H9 (cell line): ENCODE measurements around the gene CUBN. TPM values are rescaled to one million over a fixed set of nuclear protein-coding genes. Genes with fewer than 3 reads are reported as not detected.

Experiments used
- DNase-seq: peaks from one replicate; pipeline ENCODE4 v3.0.0-alpha.2; 2017
- H2AFZ ChIP-seq: one replicate; pipeline ENCODE4 v1.6.1; 2013; ENCODE audit warnings: mild to moderate bottlenecking, low read length, control low read depth, moderate library complexity
- H2AK5ac ChIP-seq: 2 replicates; pipeline ENCODE4 v1.6.1; 2013; ENCODE audit warnings: low read length, control low read depth, mixed read lengths; ENCODE audit not compliant: insufficient read length
- H2BK120ac ChIP-seq: one replicate; pipeline ENCODE4 v1.6.1; 2013; ENCODE audit warnings: low read depth, mild to moderate bottlenecking, low read length, control low read depth, inconsistent platforms; ENCODE audit not compliant: poor library complexity, severe bottlenecking
- H2BK12ac ChIP-seq: 2 replicates; pipeline ENCODE4 v1.6.1; 2013; ENCODE audit warnings: low read length, control low read depth, mixed read lengths, low read depth; ENCODE audit not compliant: insufficient read length
- H2BK15ac ChIP-seq: 2 replicates; pipeline ENCODE4 v1.6.1; 2013; ENCODE audit warnings: low read depth, low read length, control low read depth
- H2BK20ac ChIP-seq: one replicate; pipeline ENCODE4 v1.6.1; 2013; ENCODE audit warnings: low read depth, mild to moderate bottlenecking, low read length, control low read depth, inconsistent platforms; ENCODE audit not compliant: poor library complexity, severe bottlenecking
- H2BK5ac ChIP-seq: 2 replicates; pipeline ENCODE4 v1.6.1; 2013; ENCODE audit warnings: low read length, control low read depth, mixed read lengths; ENCODE audit not compliant: insufficient read length
- H3K14ac ChIP-seq: 2 replicates; pipeline ENCODE4 v1.6.1; 2013; ENCODE audit warnings: low read length, control low read depth; ENCODE audit not compliant: insufficient read depth
- H3K18ac ChIP-seq: 2 replicates; pipeline ENCODE4 v1.6.1; 2013; ENCODE audit warnings: low read depth, mild to moderate bottlenecking, mixed read lengths, low read length, control low read depth; ENCODE audit not compliant: insufficient read length
- H3K23ac ChIP-seq: 2 replicates; pipeline ENCODE4 v1.6.1; 2013; ENCODE audit warnings: low read length, control low read depth, mixed read lengths, low read depth; ENCODE audit not compliant: insufficient read length
- H3K23me2 ChIP-seq: 2 replicates; pipeline ENCODE4 v1.6.1; 2013; ENCODE audit warnings: low read depth, mild to moderate bottlenecking, mixed read lengths, low read length, control low read depth; ENCODE audit not compliant: insufficient read length, poor library complexity, severe bottlenecking
- H3K27ac ChIP-seq: 2 replicates; pipeline ENCODE4 v1.5.1; 2013; ENCODE audit warnings: low read length, control low read depth, mixed read lengths, low read depth; ENCODE audit not compliant: insufficient read length
- H3K27me3 ChIP-seq: 2 replicates; pipeline ENCODE4 v1.6.1; 2013; ENCODE audit warnings: low read length, control low read depth, inconsistent platforms; ENCODE audit not compliant: insufficient read depth
- H3K4ac ChIP-seq: 2 replicates; pipeline ENCODE4 v1.6.1; 2013; ENCODE audit warnings: low read depth, mild to moderate bottlenecking, control low read depth, inconsistent platforms, low read length, moderate library complexity
- H3K4me1 ChIP-seq: 2 replicates; pipeline ENCODE4 v1.6.1; 2013; ENCODE audit warnings: low read length, control low read depth, inconsistent platforms; ENCODE audit not compliant: insufficient read depth
- H3K4me2 ChIP-seq: 2 replicates; pipeline ENCODE4 v1.6.1; 2013; ENCODE audit warnings: low read length, control low read depth, mixed read lengths; ENCODE audit not compliant: insufficient read length, insufficient read depth
- H3K56ac ChIP-seq: 2 replicates; pipeline ENCODE4 v1.6.1; 2013; ENCODE audit warnings: low read depth, mild to moderate bottlenecking, mixed read lengths, low read length, control low read depth; ENCODE audit not compliant: insufficient read length
- H3K79me1 ChIP-seq: 2 replicates; pipeline ENCODE4 v1.6.1; 2013; ENCODE audit warnings: low read depth, mild to moderate bottlenecking, moderate library complexity, low read length, control low read depth, inconsistent platforms; ENCODE audit not compliant: insufficient read depth, poor library complexity, severe bottlenecking
- H3K79me2 ChIP-seq: 2 replicates; pipeline ENCODE4 v1.6.1; 2013; ENCODE audit warnings: low read length, control low read depth, inconsistent platforms; ENCODE audit not compliant: insufficient read depth
- H3K9ac ChIP-seq: 2 replicates; pipeline ENCODE4 v1.6.1; 2013; ENCODE audit warnings: low read length, control low read depth, mixed read lengths; ENCODE audit not compliant: insufficient read length; ENCODE audit errors: extremely low read depth
- H3K9me3 ChIP-seq: one replicate; pipeline ENCODE4 v1.6.1; 2013; ENCODE audit warnings: low read depth, low read length, inconsistent platforms; ENCODE audit not compliant: control insufficient read depth
- H3T11ph ChIP-seq: one replicate; pipeline ENCODE4 v1.6.1; 2013; ENCODE audit warnings: mild to moderate bottlenecking, low read length, control low read depth, inconsistent platforms
- H4K20me1 ChIP-seq: one replicate; pipeline ENCODE4 v1.6.1; 2013; ENCODE audit not compliant: control insufficient read depth, insufficient read length, insufficient read depth
- H4K5ac ChIP-seq: 2 replicates; pipeline ENCODE4 v1.6.1; 2013; ENCODE audit warnings: low read depth, mild to moderate bottlenecking, mixed read lengths, low read length, control low read depth; ENCODE audit not compliant: insufficient read length
- H4K8ac ChIP-seq: replicated peaks from 2 replicates; pipeline ENCODE4 v1.6.1; 2013; ENCODE audit warnings: low read length, control low read depth, mixed read lengths, low read depth; ENCODE audit not compliant: insufficient read length
- H4K91ac ChIP-seq: 2 replicates; pipeline ENCODE4 v1.6.1; 2013; ENCODE audit warnings: low read depth, mild to moderate bottlenecking, moderate library complexity, mixed read lengths, low read length, control low read depth; ENCODE audit not compliant: insufficient read length
- H3K27ac Mint-ChIP-seq, 3 experiments: 2 replicates in 2 of 3; 3 replicates in 1 of 3; pipeline ENCODE4 v1.8.0; 2020 to 2021; ENCODE audit warnings: mixed read lengths in 3 of 3, mild to moderate bottlenecking in 1 of 3, moderate library complexity in 1 of 3
- H3K27me3 Mint-ChIP-seq: 2 replicates; pipeline ENCODE4 v1.8.0; 2021; ENCODE audit warnings: low read depth, mild to moderate bottlenecking, moderate library complexity, mixed read lengths
- H3K36me3 Mint-ChIP-seq, 3 experiments: 2 replicates in 2 of 3; 3 replicates in 1 of 3; pipeline ENCODE4 v1.8.0; 2020 to 2021; ENCODE audit warnings: low read depth in 3 of 3, mixed read lengths in 3 of 3; ENCODE audit not compliant: insufficient read depth in 1 of 3
- H3K4me1 Mint-ChIP-seq, 2 experiments: 2 replicates each; pipeline ENCODE4 v1.8.0; 2020; ENCODE audit warnings: mixed read lengths in 2 of 2
- H3K4me3 Mint-ChIP-seq, 2 experiments: 2 replicates in 1 of 2; 3 replicates in 1 of 2; pipeline ENCODE4 v1.8.0; 2020 to 2021; ENCODE audit warnings: mild to moderate bottlenecking in 2 of 2, mixed read lengths in 2 of 2, moderate library complexity in 1 of 2
- H3K9me3 Mint-ChIP-seq, 2 experiments: 2 replicates in 1 of 2; 3 replicates in 1 of 2; pipeline ENCODE4 v1.8.0; 2020; ENCODE audit warnings: mild to moderate bottlenecking in 2 of 2, mixed read lengths in 2 of 2, moderate library complexity in 1 of 2
- CTCF ChIP-seq: fragments of 200-600 bp; sonication (generic); conservative IDR thresholded peaks from 3 replicates; pipeline ENCODE4 v1.8.0; 2021; ENCODE audit warnings: antibody characterized with exemption, mild to moderate bottlenecking
- WGBS: extraction: QIAGEN DNeasy Blood & Tissue Kit; methylation state at CpG from one replicate; pipeline ENCODE4 v1.1.7; 2013; ENCODE audit warnings: missing lambda C conversion rate, low lambda C conversion rate, mixed read lengths; ENCODE audit not compliant: insufficient read length; ENCODE audit errors: extremely low coverage; 5-methylcytosine and 5-hydroxymethylcytosine counted together
- total RNA-seq: library from RNA; stranded (reverse); gene quantifications from 2 replicates; pipeline ENCODE4 v1.2.1, GENCODE V29; 2021

The CUBN gene
- total RNA-seq, 1 experiment from 2014 or later, result 0.26 TPM

DNA sequence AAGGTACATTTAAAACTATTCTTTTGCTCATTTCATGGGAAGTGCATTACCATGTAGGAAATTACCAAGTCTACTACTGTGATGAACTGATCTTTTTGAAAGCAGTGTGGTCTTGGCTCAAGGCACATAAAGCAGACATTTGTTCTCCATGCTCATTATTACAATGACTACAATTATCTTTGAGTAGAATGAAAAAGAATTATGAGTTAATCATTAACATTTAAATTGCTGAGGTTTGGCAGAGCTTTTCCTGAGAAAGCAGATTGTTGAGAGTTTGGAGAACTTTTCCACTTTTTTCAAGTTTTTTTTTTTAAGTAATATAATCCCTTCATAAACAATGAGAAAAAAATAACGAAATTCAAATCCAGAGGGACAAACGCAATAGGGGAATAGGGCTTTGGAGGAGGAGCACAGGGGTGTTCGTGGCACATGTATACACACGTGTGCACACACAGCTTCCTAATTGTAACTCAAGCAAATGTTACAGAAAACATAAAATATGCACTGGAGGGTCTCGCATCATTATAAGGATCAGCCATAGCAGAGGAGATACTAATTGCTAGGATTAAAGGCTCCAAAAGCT is 8.9 kb upstream of the CUBN start:
- Histone ChIP-seq H3K23me2 (no peaks in the 10 kb centered on the region), H2AFZ (no peak overlapping the region)

More for the DNA sequence above, 8.9 kb upstream of the CUBN start:
- no peak overlapping the region for H3K14ac ChIP-seq
- H3K23ac ChIP-seq, result no peak overlapping the region
- no peak overlapping the region for H3T11ph ChIP-seq
- no peak for TF ChIP-seq CTCF
- H3K4me1 ChIP-seq, result no peaks in the 10 kb centered on the region
- Mint-ChIP-seq H3K36me3 (no peaks in the 10 kb centered on the region; a peak in 1 of 7 replicates), H3K9me3 (no peaks in the 10 kb centered on the region), H3K27ac (no peak overlapping the region), H3K4me1 (peaks cover 20 to 22% of the 10 kb centered on the region in 2 experiments), H3K4me3 (no peak overlapping the region), H3K27me3 (no peaks in the 10 kb centered on the region)
- no peak overlapping the region for H4K5ac ChIP-seq
- H3K27ac ChIP-seq, result no peak overlapping the region
- no peak overlapping the region for H3K4ac ChIP-seq
- no peaks in the 10 kb centered on the region; the same call in 1 of the 2 replicates for H3K27me3 ChIP-seq
- H4K20me1 ChIP-seq, result no peaks in the 10 kb centered on the region
- no peak overlapping the region for H2BK15ac ChIP-seq
- no peaks in the 10 kb centered on the region for H3K79me2 ChIP-seq
- H2BK12ac ChIP-seq, result no peak overlapping the region
- H2AK5ac ChIP-seq, result no peak overlapping the region
- no peak overlapping the region for H3K18ac ChIP-seq
- no peak overlapping the region for H2BK20ac ChIP-seq
- H3K56ac ChIP-seq, result no peak overlapping the region
- no peak overlapping the region for H2BK120ac ChIP-seq
- H2BK5ac ChIP-seq, result no peak overlapping the region
- WGBS, result no CpG with 5 or more reads among the region's 5 CpGs
- no peak for DNase-seq
- no peak overlapping the region for H4K91ac ChIP-seq
- no peaks in the 10 kb centered on the region for H3K79me1 ChIP-seq
- H3K9ac ChIP-seq, result no peak overlapping the region
- no peak overlapping the region for H3K4me2 ChIP-seq
- no peak overlapping the region for H4K8ac ChIP-seq
- no peaks in the 10 kb centered on the region for H3K9me3 ChIP-seq
